HepG2 (cell line): ENCODE results near the gene ATF6.

ENCODE experiments used
- EZH2 ChIP-seq: conservative IDR thresholded peaks from 2 replicates; pipeline ENCODE4 v1.6.1; 2012; ENCODE audit warnings: mild to moderate bottlenecking, low read depth, low read length, moderate library complexity
- FOXA1 ChIP-seq, 2 experiments: fragments of 450-650 bp in 1 of 2; sonication (generic) in 1 of 2; formaldehyde crosslinking in 1 of 2; IDR thresholded peaks; 2 replicates each; pipeline versions ENCODE4 v1.4.0 to v1.6.1; 2016 to 2020; ENCODE audit warnings: missing genetic modification reagents in 1 of 2
- HDAC1 ChIP-seq: sonication (generic); formaldehyde crosslinking; IDR thresholded peaks from 2 replicates; pipeline ENCODE4 v1.5.1; 2020; ENCODE audit warnings: mild to moderate bottlenecking, missing genetic modification reagents
- MXI1 ChIP-seq: IDR thresholded peaks from 3 replicates; pipeline ENCODE4 v1.6.1; 2012; ENCODE audit warnings: low read depth, low read length, inconsistent platforms, borderline replicate concordance
- POLR2A ChIP-seq, 2 experiments: IDR thresholded peaks; 2 replicates each; pipeline ENCODE4 v1.6.1; 2011; ENCODE audit warnings: low read depth in 2 of 2, low read length in 2 of 2, mild to moderate bottlenecking in 1 of 2, moderate library complexity in 1 of 2; ENCODE audit not compliant: insufficient read depth in 1 of 2
- RELA ChIP-seq: sonication (generic); formaldehyde crosslinking; IDR thresholded peaks from 2 replicates; pipeline ENCODE4 v1.4.0; 2020; ENCODE audit warnings: missing genetic modification reagents
- REPIN1 ChIP-seq: sonication (generic); formaldehyde crosslinking; IDR thresholded peaks from 2 replicates; pipeline ENCODE4 v1.8.0; 2022; ENCODE audit warnings: missing genetic modification reagents, low read depth, mild to moderate bottlenecking, borderline replicate concordance
- ZKSCAN1 ChIP-seq: fragments of 150-350 bp; IDR thresholded peaks from 2 replicates; pipeline ENCODE4 v1.6.1; 2014; ENCODE audit warnings: low read length
- ZNF337 ChIP-seq: sonication (generic); formaldehyde crosslinking; IDR thresholded peaks from 2 replicates; pipeline ENCODE4 v1.5.1; 2020; ENCODE audit warnings: missing genetic modification reagents, low read depth, mild to moderate bottlenecking, borderline replicate concordance
- ZNF674 ChIP-seq: sonication (generic); formaldehyde crosslinking; IDR thresholded peaks from 2 replicates; pipeline ENCODE4 v1.5.0; 2020; ENCODE audit warnings: low read depth, mild to moderate bottlenecking, missing genetic modification reagents
- TF ChIP-seq, protein P1 (sequence below): IDR thresholded peaks from 2 replicates; pipeline ENCODE4 v1.6.1; 2016; ENCODE audit warnings: mild to moderate bottlenecking, missing biosample characterization, missing genetic modification reagents
- TF ChIP-seq, protein P2 (sequence below): sonication (generic); IDR thresholded peaks from 2 replicates; pipeline ENCODE4 v1.6.1; 2016; ENCODE audit warnings: low read depth, borderline replicate concordance
- TF ChIP-seq, protein P3 (sequence below): IDR thresholded peaks from 2 replicates; pipeline ENCODE4 v1.6.1; 2012; ENCODE audit warnings: inconsistent platforms
- TF ChIP-seq, protein P4 (sequence below): IDR thresholded peaks from 2 replicates; pipeline ENCODE4 v1.6.1; 2016; ENCODE audit warnings: low read depth, borderline replicate concordance

DNA sequence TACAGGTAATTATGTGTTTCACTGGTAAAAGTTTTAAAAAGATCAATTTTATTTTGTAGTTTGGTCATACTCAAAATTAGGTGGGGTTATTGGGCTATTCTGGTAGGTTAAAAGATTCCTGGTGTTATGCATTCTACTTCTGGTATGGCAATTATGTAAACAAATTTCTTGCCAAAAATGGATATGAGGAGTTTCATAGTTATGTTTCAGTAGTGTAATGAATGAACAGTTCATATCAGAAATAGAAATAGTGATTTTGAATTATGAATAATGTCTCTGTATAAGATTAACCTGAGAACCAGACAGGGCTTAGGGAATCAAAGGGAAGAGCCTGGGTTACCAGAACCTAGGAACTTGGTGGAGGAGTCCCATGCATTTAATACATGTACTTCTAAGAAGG, 15.9 kb downstream of the ATF6 start:
- TF ChIP-seq EZH2 (no peak), POLR2A (IDR thresholded peaks at IDR 0.05; ENCODE audit: insufficient read depth in 1 of 2, low read depth in 2 of 2, low read length in 2 of 2) (no peak), ZNF337 (no peak), REPIN1 (CRISPR knock-in tag) (no peak), ZKSCAN1 (no peak), RELA (CRISPR knock-in tag) (no peak), ZNF674 (CRISPR knock-in tag) (no peak), HDAC1 (no peak), FOXA1 (IDR thresholded peaks at IDR 0.05) (no peak), FOXA1 (CRISPR knock-in tag; IDR thresholded peaks at IDR 0.05) (no peak), MXI1 (no peak)
- TF ChIP-seq, protein P1, sequence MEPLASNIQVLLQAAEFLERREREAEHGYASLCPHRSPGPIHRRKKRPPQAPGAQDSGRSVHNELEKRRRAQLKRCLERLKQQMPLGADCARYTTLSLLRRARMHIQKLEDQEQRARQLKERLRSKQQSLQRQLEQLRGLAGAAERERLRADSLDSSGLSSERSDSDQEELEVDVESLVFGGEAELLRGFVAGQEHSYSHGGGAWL = no peak
- TF ChIP-seq, protein P2, sequence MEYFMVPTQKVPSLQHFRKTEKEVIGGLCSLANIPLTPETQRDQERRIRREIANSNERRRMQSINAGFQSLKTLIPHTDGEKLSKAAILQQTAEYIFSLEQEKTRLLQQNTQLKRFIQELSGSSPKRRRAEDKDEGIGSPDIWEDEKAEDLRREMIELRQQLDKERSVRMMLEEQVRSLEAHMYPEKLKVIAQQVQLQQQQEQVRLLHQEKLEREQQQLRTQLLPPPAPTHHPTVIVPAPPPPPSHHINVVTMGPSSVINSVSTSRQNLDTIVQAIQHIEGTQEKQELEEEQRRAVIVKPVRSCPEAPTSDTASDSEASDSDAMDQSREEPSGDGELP = no peak
- TF ChIP-seq, protein P3, sequence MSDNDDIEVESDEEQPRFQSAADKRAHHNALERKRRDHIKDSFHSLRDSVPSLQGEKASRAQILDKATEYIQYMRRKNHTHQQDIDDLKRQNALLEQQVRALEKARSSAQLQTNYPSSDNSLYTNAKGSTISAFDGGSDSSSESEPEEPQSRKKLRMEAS = no peak
- TF ChIP-seq, protein P4, sequence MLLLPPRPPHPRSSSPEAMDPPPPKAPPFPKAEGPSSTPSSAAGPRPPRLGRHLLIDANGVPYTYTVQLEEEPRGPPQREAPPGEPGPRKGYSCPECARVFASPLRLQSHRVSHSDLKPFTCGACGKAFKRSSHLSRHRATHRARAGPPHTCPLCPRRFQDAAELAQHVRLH (CRISPR knock-in tag) = no peak
